RWPE2 (cell line): Measurements from ENCODE around the gene PNPLA2.

Source experiments
- ATAC-seq: fragments of 200-7000 bp; cut with Tn5 transposase; 3 replicates; pipeline ENCODE4 v1.9.1; 2021; ENCODE audit warnings: low read depth
- DNase-seq: peaks from one replicate; pipeline ENCODE4 v3.0.0-alpha.2; 2020; ENCODE audit warnings: low spot score
- H3K27ac ChIP-seq: fragments of 450-650 bp; 2 replicates; pipeline ENCODE4 v1.5.1; 2017; ENCODE audit warnings: mild to moderate bottlenecking; ENCODE audit not compliant: poor library complexity, severe bottlenecking
- H3K27me3 ChIP-seq: fragments of 250-450 bp; sonication (Bioruptor Pico); 2 replicates; pipeline ENCODE4 v1.5.1; 2021; ENCODE audit warnings: mild to moderate bottlenecking, moderate library complexity; ENCODE audit not compliant: insufficient read depth, poor library complexity, severe bottlenecking
- H3K36me3 ChIP-seq: fragments of 250-450 bp; sonication (Bioruptor Pico); 2 replicates; pipeline ENCODE4 v1.5.1; 2020; ENCODE audit warnings: low read depth, mild to moderate bottlenecking, moderate library complexity
- H3K4me1 ChIP-seq: fragments of 250-450 bp; sonication (Bioruptor Pico); 2 replicates; pipeline ENCODE4 v1.5.1; 2021; ENCODE audit warnings: mild to moderate bottlenecking, moderate library complexity; ENCODE audit not compliant: insufficient read depth, poor library complexity, severe bottlenecking
- H3K4me3 ChIP-seq: fragments of 250-450 bp; sonication (Bioruptor Pico); 2 replicates; pipeline ENCODE4 v1.5.1; 2021; ENCODE audit warnings: mild to moderate bottlenecking, moderate library complexity; ENCODE audit not compliant: severe bottlenecking
- H3K9me3 ChIP-seq: fragments of 250-450 bp; sonication (Bioruptor Pico); 2 replicates; pipeline ENCODE4 v1.5.1; 2021; ENCODE audit warnings: mild to moderate bottlenecking, moderate library complexity; ENCODE audit not compliant: severe bottlenecking
- TF ChIP-seq, protein P1 (sequence below): fragments of 450-650 bp; IDR thresholded peaks from one replicate; pipeline ENCODE4 v1.5.1; 2017; ENCODE audit warnings: mild to moderate bottlenecking, moderate library complexity; ENCODE audit not compliant: poor library complexity, severe bottlenecking

Gene PNPLA2

DNA sequence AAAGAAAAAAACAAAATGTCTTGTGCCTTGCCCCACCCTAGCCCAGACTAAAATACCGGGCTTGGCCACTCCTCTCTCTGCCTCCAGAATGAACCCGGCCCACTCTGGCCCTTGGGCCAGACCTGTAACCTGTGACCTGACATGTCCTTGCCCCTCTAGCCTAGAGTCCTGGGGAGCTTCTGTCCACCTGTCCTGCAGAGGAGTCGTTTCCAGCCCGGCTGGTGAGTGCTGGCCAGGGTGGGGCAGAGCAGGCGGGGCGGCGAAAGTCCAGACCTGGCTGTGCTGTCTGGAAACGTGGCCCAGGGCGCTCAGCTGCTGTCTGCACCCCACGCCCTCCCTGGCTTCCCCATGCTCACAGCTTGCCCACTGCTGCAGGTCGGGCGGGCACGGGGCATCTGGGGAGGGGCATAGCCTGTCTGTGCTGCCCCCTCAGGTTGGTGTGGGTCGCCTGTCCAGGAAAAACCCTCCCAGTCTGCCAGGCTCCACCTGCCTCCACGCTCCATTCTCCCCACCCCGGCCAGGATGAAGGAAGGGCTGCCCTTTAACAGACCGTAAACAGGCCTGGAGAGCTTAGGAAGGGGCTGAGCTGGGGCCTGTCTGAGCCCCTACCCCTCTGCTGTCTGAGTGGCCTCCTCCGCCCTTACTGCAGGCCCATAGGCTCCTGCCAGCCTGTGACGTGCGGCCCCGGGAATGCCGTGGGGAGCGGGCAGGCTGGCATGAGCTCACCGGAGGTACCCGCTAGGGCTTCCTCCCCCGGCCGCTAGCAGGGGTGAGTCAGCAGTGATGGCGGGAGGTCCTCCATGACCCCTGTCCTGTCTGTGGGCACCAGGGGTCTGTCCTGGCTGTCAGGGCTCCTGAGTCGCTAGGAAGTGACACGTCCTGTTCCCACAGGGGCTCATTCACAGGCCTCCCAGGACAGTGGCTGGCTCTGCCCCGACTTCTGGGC is 15.9 kb downstream of the PNPLA2 start:
- Histone ChIP-seq H3K4me3 (peak overlapping the region; percentile 95), H3K27me3 (peaks cover 3% of the 10 kb centered on the region), H3K27ac (peak overlapping the region; percentile 97), H3K4me1 (peaks cover 10% of the 10 kb centered on the region), H3K9me3 (no peaks in the 10 kb centered on the region), H3K36me3 (peaks cover 37% of the 10 kb centered on the region)
- TF ChIP-seq, protein P1, sequence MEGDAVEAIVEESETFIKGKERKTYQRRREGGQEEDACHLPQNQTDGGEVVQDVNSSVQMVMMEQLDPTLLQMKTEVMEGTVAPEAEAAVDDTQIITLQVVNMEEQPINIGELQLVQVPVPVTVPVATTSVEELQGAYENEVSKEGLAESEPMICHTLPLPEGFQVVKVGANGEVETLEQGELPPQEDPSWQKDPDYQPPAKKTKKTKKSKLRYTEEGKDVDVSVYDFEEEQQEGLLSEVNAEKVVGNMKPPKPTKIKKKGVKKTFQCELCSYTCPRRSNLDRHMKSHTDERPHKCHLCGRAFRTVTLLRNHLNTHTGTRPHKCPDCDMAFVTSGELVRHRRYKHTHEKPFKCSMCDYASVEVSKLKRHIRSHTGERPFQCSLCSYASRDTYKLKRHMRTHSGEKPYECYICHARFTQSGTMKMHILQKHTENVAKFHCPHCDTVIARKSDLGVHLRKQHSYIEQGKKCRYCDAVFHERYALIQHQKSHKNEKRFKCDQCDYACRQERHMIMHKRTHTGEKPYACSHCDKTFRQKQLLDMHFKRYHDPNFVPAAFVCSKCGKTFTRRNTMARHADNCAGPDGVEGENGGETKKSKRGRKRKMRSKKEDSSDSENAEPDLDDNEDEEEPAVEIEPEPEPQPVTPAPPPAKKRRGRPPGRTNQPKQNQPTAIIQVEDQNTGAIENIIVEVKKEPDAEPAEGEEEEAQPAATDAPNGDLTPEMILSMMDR, result no peak
- DNase-seq, result peak; percentile 96
- ATAC-seq, result peak; percentile 66

DNA sequence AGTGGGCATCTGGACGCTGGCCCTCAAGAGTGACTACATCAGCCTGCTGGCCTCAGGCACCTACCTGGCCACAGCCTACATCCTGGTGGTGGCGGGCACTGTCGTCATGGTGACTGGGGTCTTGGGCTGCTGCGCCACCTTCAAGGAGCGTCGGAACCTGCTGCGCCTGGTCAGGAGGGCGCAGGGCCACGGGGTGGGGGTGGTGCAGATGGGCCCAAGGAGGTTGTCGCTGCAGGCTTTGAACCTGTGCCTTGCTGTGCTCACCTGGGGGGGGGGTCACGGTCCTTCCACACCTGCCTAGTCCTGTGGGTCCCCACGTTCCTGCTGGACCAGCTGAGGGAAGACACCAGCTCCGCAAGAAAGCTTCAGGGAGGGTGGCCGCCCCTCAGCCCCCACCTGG is 17.6 kb downstream of the PNPLA2 start:
- no peak for DNase-seq
- H3K27ac ChIP-seq, result peak overlapping the region; percentile 97
- peaks cover 14% of the 10 kb centered on the region for H3K4me1 ChIP-seq
- no peaks in the 10 kb centered on the region for H3K9me3 ChIP-seq
- TF ChIP-seq, protein P1, result no peak
- peaks cover 53% of the 10 kb centered on the region for H3K36me3 ChIP-seq
- ATAC-seq, result no peak
- H3K27me3 ChIP-seq, result no peaks in the 10 kb centered on the region
- H3K4me3 ChIP-seq, result no peak overlapping the region

DNA sequence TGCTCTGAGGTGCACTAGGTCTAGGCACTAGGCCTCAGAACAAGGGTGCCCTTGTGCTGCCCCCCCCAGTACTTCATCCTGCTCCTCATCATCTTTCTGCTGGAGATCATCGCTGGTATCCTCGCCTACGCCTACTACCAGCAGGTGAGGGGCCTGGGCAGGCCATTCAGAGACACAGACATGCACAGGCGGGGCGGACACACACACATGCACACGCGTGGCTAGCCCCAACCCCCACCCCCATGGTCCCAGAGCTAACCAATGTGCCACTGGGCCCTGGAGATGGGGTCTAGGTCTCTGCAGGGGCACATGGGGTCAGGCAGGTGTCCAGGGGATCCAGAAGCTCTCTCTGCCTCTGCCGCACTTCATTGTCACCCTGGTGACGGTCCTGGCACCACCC is 18.0 kb downstream of the PNPLA2 start:
- H3K4me1 ChIP-seq, result peaks cover 14% of the 10 kb centered on the region
- H3K27me3 ChIP-seq, result no peaks in the 10 kb centered on the region
- no peak overlapping the region for H3K4me3 ChIP-seq
- H3K27ac ChIP-seq, result peak overlapping the region; percentile 97
- DNase-seq (no peak), ATAC-seq (no peak)
- no peaks in the 10 kb centered on the region for H3K9me3 ChIP-seq
- TF ChIP-seq, protein P1, result no peak
- H3K36me3 ChIP-seq, result peaks cover 56% of the 10 kb centered on the region

DNA sequence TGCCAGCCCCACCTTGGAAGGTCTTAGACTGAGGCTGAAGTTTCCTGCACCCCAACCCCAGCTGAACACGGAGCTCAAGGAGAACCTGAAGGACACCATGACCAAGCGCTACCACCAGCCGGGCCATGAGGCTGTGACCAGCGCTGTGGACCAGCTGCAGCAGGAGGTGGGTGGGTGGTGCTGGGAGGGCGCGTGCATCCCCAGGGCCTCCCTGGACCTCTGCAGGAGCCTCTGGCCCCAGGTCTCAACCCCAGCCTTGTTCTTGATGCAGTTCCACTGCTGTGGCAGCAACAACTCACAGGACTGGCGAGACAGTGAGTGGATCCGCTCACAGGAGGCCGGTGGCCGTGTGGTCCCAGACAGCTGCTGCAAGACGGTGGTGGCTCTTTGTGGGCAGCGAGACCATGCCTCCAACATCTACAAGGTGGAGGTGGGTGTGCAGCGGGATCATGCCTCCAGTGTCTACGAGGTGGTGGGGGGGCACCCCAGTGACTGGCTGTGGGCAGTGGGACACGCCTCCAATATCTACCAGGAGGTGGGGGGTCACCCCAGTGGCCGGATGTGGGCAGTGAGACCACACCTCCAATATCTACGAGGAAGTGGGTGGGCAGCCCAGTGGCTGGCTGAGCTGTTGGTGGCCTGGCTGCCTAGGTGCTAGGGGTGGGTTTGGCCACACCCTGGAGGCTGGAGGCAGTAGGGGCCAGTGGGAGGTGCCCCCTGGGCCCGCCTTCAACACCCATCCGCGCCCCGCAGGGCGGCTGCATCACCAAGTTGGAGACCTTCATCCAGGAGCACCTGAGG is 18.7 kb downstream of the PNPLA2 start:
- Histone ChIP-seq H3K27ac (peak overlapping the region; percentile 97), H3K9me3 (no peaks in the 10 kb centered on the region), H3K4me3 (no peak overlapping the region), H3K27me3 (no peaks in the 10 kb centered on the region), H3K4me1 (peaks cover 14% of the 10 kb centered on the region), H3K36me3 (peaks cover 56% of the 10 kb centered on the region)
- TF ChIP-seq, protein P1, result no peak
- DNase-seq, result no peak
- ATAC-seq, result no peak
